Measurements from ENCODE around the gene DEPDC1B. TPM values are rescaled to one million over a fixed set of nuclear protein-coding genes. Genes with fewer than 3 reads are reported as not detected.
"Not testable (repeated sequence)": the region's sequence is repeated elsewhere in the genome, so short reads cannot be mapped to it uniquely, and the experiment has no call there.

Gene DEPDC1B
- total and polyA plus RNA-seq, 2 experiments from 2014 or later = 38.3 to 67.9 TPM

DNA sequence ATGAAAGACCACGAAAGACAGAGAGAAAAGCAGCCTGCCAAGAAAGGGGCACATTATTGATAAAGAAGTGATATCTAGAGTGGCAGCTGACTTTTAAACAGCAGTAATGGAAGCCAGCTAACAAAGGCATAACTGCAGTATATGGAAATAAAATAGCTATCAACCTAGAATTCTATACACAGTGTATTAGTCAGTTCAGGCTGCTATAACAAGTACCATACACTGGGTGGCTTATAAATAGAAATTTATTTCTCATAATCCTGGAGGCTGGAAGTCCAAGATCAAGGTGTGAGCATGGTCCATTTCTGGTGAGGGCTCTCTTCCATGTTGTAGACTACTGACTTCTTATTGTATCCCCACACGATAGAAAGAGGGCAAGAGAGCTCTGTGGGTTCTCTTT lies 109.8 kb downstream of the DEPDC1B start (continued):
- TF ChIP-seq ZNF462 (CRISPR knock-in tag; IDR thresholded peaks at IDR 0.05) = no peak
- TF ChIP-seq, protein P1, sequence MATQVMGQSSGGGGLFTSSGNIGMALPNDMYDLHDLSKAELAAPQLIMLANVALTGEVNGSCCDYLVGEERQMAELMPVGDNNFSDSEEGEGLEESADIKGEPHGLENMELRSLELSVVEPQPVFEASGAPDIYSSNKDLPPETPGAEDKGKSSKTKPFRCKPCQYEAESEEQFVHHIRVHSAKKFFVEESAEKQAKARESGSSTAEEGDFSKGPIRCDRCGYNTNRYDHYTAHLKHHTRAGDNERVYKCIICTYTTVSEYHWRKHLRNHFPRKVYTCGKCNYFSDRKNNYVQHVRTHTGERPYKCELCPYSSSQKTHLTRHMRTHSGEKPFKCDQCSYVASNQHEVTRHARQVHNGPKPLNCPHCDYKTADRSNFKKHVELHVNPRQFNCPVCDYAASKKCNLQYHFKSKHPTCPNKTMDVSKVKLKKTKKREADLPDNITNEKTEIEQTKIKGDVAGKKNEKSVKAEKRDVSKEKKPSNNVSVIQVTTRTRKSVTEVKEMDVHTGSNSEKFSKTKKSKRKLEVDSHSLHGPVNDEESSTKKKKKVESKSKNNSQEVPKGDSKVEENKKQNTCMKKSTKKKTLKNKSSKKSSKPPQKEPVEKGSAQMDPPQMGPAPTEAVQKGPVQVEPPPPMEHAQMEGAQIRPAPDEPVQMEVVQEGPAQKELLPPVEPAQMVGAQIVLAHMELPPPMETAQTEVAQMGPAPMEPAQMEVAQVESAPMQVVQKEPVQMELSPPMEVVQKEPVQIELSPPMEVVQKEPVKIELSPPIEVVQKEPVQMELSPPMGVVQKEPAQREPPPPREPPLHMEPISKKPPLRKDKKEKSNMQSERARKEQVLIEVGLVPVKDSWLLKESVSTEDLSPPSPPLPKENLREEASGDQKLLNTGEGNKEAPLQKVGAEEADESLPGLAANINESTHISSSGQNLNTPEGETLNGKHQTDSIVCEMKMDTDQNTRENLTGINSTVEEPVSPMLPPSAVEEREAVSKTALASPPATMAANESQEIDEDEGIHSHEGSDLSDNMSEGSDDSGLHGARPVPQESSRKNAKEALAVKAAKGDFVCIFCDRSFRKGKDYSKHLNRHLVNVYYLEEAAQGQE (IDR thresholded peaks at IDR 0.05; ENCODE audit: unreplicated experiment) = no peak

GRCh38 chr5:60587312-60587711 lies 112.7 kb downstream of the DEPDC1B start:
- H3K27ac Mint-ChIP-seq; H3K79me2 ChIP-seq (replicated peaks; ENCODE audit: insufficient read depth): not testable (repeated sequence)

More at GRCh38 chr5:60587312-60587711, 112.7 kb downstream of the DEPDC1B start:
- H3K4me1 Mint-ChIP-seq; DNase-seq (ENCODE audit: low spot score); H3K27me3 Mint-ChIP-seq (ENCODE audit: insufficient read depth, low read depth, poor library complexity); H2AFZ ChIP-seq; H3K27ac ChIP-seq (ENCODE audit: low read depth); H3K4me3 Mint-ChIP-seq; H3K4me3 ChIP-seq; H3K36me3 ChIP-seq (ENCODE audit: insufficient read depth); H3K4me1 ChIP-seq (ENCODE audit: insufficient read depth); H4K20me1 ChIP-seq (replicated peaks; ENCODE audit: insufficient read depth); H3K36me3 Mint-ChIP-seq (ENCODE audit: low read depth); H3K9me3 Mint-ChIP-seq; H3K27me3 ChIP-seq (ENCODE audit: insufficient read depth); H3K9me2 ChIP-seq (ENCODE audit: insufficient read depth); ATAC-seq; H3K4me2 ChIP-seq; H3F3A ChIP-seq (replicated peaks; ENCODE audit: low read depth): not testable (repeated sequence)

Data from GM23338 (cell line).